ENCODE data around the gene VASN. TPM values are rescaled to one million over a fixed set of nuclear protein-coding genes. Genes with fewer than 3 reads are reported as not detected.
A peak's percentile ranks its signal among the peaks of the same experiment; 100 is the strongest.
"Not testable (repeated sequence)": the region's sequence is repeated elsewhere in the genome, so short reads cannot be mapped to it uniquely, and the experiment has no call there.

Gene VASN
- total and polyA plus RNA-seq, 7 donors, result 2.0 to 3.8 (median 3.3) TPM

DNA sequence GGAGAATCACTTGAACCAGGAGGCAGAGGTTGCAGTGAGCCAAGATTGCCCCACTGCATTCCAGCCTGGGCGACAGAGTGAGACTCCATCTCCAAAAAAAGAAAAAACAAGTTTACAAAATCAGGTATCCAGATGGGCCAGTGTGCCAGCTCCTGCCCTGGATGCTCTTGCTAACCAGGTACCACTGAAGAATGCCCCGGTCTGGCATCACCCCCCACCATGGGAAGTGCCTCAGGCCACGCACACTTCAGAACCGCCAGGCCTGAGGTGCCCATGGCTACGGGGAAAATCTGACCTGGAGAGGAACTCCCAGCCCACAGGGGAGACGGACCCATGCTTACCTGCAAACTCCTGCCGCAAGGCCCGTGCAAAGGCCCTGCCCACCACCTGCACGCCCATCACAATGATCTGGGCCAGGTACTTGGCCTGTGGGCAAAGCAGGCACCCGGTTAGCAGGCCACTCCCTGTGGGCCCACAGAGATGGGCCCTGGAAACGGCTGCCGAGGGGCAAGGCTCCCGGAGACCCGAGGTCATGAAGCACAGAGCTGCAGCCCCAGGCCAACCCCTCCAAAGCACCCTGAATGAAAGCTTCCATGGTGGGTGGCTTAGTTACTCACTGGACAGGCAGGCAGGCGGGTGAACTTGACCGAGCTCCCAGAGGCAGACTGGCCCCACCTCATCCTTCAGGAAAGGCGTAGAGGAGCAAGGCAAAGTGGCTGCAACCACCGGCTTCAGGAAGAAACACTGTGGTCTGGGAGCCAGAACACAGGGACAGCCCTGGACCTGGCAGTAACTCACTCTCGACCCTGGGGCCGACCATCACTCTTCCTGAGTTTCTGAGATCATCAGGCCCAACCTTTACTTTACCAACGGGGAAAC is 28.5 kb upstream of the VASN start:
- WGBS, 3 donors, result 87 to 90% (median 89%) methylated on average over 20 to 21 of the region's 21 CpGs
- no peaks in the 10 kb centered on the region for H3K27me3 ChIP-seq (ENCODE audit: insufficient read depth in 3 of 3, low read length in 2 of 3)
- intact Hi-C loops (cut with DNase I), result no loop called here
- no peak for DNase-seq
- TF ChIP-seq, protein P1, sequence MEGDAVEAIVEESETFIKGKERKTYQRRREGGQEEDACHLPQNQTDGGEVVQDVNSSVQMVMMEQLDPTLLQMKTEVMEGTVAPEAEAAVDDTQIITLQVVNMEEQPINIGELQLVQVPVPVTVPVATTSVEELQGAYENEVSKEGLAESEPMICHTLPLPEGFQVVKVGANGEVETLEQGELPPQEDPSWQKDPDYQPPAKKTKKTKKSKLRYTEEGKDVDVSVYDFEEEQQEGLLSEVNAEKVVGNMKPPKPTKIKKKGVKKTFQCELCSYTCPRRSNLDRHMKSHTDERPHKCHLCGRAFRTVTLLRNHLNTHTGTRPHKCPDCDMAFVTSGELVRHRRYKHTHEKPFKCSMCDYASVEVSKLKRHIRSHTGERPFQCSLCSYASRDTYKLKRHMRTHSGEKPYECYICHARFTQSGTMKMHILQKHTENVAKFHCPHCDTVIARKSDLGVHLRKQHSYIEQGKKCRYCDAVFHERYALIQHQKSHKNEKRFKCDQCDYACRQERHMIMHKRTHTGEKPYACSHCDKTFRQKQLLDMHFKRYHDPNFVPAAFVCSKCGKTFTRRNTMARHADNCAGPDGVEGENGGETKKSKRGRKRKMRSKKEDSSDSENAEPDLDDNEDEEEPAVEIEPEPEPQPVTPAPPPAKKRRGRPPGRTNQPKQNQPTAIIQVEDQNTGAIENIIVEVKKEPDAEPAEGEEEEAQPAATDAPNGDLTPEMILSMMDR (IDR thresholded peaks at IDR 0.05), result no peak
- no peaks in the 10 kb centered on the region for H3K9me3 ChIP-seq
- ATAC-seq, result no peak
- H3K4me3 ChIP-seq, result no peak overlapping the region
- no peak overlapping the region for H3K27ac ChIP-seq
- peaks cover 36% of the 10 kb centered on the region for H3K4me1 ChIP-seq
- peaks cover 5 to 18% of the 10 kb centered on the region in 2 donors for H3K36me3 ChIP-seq (ENCODE audit: insufficient read depth in 1 of 2, low read depth in 1 of 2)

DNA sequence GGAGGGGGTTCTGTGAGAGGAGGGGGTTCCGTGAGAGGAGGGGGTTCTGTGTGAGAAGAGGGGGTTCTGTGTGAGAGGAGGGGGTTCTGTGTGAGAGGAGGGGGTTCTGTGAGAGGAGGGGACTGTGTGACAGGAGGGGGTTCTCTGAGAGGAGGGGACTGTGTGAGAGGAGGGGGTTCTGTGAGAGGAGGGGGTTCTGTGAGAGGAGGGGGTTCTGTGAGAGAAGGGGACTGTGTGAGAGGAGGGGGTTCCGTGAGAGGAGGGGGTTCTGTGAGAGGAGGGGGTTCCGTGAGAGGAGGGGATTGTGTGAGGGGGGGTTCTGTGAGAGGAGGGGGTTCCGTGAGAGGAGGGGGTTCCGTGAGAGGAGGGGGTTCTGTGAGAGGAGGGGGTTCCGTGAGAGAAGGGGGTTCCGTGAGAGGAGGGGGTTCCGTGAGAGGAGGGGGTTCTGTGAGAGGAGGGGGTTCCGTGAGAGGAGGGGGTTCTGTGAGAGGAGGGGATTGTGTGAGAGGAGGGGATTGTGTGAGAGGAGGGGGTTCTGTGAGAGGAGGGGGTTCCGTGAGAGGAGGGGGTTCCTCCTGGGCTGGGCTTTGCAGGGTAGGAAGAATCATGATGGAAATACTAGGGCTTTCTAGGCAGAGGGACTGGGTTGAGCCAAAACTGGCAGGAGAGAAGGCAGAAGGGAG is 27.2 kb upstream of the VASN start:
- Histone ChIP-seq H3K27ac (peak overlapping the region; percentile 48), H3K36me3 (ENCODE audit: insufficient read depth in 1 of 2, low read depth in 1 of 2) (peaks cover 5 to 13% of the 10 kb centered on the region in 2 donors), H3K4me1 (peaks cover 37% of the 10 kb centered on the region)
- 49 to 56% (median 50%) methylated on average over 8 to 9 of the region's 10 CpGs for WGBS, 3 donors
- DNase-seq; H3K4me3 ChIP-seq; H3K9me3 ChIP-seq; H3K27me3 ChIP-seq (ENCODE audit: insufficient read depth in 3 of 3, low read length in 2 of 3); ATAC-seq; intact Hi-C loops (cut with DNase I): not testable (repeated sequence)

DNA sequence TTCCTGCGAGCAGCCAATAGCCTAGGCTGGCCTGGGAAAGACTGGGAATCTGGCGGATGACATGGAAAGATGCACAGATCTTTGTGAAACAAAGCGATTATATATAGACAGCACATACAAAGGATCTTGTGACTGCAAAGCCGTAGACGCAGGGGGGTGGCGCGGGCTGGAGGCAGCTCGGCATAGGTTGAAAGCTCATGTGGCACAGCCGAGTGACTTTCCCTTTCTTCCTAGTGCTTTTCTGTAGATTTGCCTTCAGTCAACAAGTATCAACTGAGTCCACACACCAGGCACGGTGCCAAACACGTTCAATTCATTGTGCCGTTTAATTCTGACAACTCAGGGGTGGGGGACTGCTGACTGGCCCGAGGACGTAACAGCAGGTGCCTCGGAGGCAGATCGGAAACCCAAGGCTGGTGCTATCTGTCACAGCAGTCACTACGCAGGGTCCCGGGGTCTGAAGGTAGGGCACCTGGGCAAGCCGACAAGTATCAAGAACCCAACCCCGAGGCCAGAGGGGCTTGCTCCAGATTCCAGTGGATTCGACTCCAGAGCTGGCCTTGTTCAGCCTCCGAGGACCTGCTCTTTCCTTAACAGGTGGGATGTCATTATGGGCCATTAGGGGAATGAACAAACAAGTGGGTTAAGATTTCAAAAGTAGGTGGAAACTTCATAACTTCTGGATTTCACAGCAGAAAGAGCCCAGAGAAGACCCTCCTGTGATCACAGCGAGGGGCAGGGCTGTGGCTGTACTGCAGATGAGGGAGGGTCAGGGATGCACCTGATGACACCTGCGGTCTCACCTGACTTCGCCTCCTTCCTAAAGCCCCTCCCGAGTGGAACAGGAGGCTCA is 26.4 kb upstream of the VASN start:
- Histone ChIP-seq H3K27me3 (ENCODE audit: insufficient read depth in 3 of 3, low read length in 2 of 3) (no peaks in the 10 kb centered on the region), H3K27ac (peak overlapping the region; percentile 48), H3K9me3 (no peaks in the 10 kb centered on the region), H3K4me3 (no peak overlapping the region), H3K36me3 (ENCODE audit: insufficient read depth in 1 of 2, low read depth in 1 of 2) (peaks cover 2 to 13% of the 10 kb centered on the region in 2 donors), H3K4me1 (peaks cover 44% of the 10 kb centered on the region)
- WGBS, 3 donors, result 74 to 85% (median 79%) methylated on average over 26 of the region's 26 CpGs
- DNase-seq (no peak), ATAC-seq (peak in 1 of 4 donors; percentile 14)
- intact Hi-C loops (cut with DNase I), result no loop called here
- TF ChIP-seq, protein P1 (IDR thresholded peaks at IDR 0.05), result no peak

DNA sequence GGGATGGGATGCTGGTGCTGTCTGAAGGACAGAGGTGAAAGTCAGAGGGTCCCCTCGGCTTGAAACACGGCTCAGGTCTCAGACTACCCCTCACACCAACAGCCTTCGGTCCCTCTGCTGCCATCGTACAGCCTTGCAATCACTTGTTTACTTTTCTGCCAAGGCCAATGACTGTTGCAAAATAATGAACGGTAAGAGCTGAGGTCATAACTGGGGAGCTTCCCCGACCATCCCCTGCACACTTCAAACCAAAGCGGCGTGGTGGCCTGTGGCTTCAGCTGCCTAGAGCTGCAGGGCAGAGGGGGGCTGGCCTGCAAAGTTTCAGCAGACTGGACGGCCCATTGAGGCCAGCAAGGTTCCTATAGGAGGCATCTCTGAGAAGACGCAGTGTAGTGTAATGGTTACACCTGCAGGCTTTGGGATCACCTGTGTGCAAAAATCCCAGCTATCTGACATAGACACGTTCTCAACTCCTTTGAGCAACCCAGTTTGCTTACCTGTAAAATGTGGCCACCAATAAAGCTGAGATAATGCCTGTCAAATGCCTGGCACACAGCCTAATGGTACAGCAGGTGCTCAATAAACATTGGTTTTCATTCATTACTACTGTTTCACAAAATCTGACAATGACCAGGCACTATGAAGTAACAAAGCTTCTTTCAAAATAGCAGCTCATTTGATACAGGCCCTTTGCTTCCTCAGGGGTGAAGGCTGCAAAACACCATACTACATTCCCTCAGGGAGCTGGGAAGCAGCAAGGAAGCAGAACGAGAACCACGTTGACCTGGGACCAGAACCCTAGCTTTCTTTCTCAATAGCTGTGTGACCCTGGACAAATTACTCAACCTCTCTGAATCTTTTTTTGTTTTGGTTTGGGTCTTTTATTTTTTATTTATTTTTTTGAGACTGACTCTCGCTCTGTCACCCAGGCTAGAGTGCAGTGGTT is 25.5 kb upstream of the VASN start:
- H3K27ac ChIP-seq, result peak overlapping the region; percentile 48
- no peaks in the 10 kb centered on the region for H3K27me3 ChIP-seq (ENCODE audit: insufficient read depth in 3 of 3, low read length in 2 of 3)
- intact Hi-C loops (cut with DNase I), result no loop called here
- no peaks in the 10 kb centered on the region for H3K9me3 ChIP-seq
- ATAC-seq, result peak; percentile 11 to 21 (median 18)
- H3K4me3 ChIP-seq, result no peak overlapping the region
- no peak for DNase-seq
- peaks cover 0 to 5% of the 10 kb centered on the region in 2 donors for H3K36me3 ChIP-seq (ENCODE audit: insufficient read depth in 1 of 2, low read depth in 1 of 2)
- 69 to 81% (median 70%) methylated on average over 14 of the region's 14 CpGs for WGBS, 3 donors
- TF ChIP-seq, protein P1 (IDR thresholded peaks at IDR 0.05), result no peak
- H3K4me1 ChIP-seq, result peaks cover 47% of the 10 kb centered on the region
